Measurements from ENCODE around the gene SPATA32.

DNA sequence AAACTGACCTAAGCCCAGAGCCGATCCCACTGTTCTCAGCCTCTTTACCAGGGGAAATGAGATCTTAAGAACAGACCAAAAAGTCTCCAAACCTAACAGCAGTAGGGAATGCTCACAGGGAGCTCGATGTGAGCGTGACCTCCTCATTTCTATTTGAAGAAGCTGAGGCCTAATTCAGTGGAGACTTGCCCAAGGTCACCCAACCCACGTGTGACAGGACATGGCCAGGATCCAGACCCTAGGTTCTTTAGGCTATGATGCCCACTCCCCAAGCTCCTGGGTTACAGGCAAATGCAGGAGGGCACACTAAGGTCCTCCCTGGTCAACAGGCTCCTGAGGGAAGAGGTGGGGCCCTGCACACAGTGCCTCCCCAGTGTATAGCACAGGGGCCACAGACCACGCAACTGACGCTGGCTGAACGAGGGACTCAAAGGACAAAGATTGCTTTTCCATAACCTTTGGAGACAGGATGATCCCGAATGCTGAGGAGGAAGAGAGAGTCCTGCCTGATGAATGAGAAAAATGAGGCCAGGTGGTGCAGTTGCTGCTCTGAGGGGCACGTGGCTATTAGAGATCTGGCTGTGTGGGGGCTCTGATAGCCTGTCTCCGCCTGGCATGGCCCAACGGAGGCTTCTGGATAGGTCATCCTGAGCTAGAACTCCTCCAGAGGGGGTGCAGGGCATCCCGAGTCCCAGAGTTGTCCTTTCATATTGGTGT lies 31.0 kb upstream of the SPATA32 start:
- TF ChIP-seq REST (IDR thresholded peaks at IDR 0.05; ENCODE audit: unreplicated experiment) = no peak
- TF ChIP-seq POLR2AphosphoS5 (IDR thresholded peaks at IDR 0.05; ENCODE audit: low read depth) = no peak
- no peak for TF ChIP-seq ZNF114 (CRISPR knock-in tag; IDR thresholded peaks at IDR 0.05)
- TF ChIP-seq CTCF (conservative IDR thresholded peaks at IDR 0.05; ENCODE audit: low read depth in 2 of 2) = no peak
- TF ChIP-seq EZH2 (IDR thresholded peaks at IDR 0.05; ENCODE audit: low read depth, unreplicated experiment) = no peak
